GM12801 (cell line): ENCODE results near the gene BCL7C.

ENCODE experiments used
- TF ChIP-seq, protein P1 (sequence below): IDR thresholded peaks from one replicate; pipeline ENCODE4 v1.5.1; 2011; ENCODE audit warnings: control low read depth; ENCODE audit not compliant: insufficient read length; ENCODE audit errors: extremely low read depth

BCL7C gene

DNA sequence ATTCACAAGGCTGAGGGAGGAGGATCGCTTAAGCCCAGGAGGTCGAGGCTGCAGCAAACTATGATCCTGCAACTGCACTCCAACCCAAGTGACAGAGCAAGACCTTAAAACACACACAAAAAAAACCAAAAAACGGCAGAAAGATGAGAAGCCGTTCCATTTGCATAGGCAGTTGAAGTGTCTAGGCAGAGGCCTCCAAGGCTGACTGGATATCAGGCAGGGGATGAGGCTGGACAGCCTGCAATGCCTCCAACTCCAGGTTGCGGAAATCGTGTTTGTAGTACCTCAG, 27.5 kb upstream of the BCL7C start:
- TF ChIP-seq, protein P1, sequence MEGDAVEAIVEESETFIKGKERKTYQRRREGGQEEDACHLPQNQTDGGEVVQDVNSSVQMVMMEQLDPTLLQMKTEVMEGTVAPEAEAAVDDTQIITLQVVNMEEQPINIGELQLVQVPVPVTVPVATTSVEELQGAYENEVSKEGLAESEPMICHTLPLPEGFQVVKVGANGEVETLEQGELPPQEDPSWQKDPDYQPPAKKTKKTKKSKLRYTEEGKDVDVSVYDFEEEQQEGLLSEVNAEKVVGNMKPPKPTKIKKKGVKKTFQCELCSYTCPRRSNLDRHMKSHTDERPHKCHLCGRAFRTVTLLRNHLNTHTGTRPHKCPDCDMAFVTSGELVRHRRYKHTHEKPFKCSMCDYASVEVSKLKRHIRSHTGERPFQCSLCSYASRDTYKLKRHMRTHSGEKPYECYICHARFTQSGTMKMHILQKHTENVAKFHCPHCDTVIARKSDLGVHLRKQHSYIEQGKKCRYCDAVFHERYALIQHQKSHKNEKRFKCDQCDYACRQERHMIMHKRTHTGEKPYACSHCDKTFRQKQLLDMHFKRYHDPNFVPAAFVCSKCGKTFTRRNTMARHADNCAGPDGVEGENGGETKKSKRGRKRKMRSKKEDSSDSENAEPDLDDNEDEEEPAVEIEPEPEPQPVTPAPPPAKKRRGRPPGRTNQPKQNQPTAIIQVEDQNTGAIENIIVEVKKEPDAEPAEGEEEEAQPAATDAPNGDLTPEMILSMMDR: no peak

DNA sequence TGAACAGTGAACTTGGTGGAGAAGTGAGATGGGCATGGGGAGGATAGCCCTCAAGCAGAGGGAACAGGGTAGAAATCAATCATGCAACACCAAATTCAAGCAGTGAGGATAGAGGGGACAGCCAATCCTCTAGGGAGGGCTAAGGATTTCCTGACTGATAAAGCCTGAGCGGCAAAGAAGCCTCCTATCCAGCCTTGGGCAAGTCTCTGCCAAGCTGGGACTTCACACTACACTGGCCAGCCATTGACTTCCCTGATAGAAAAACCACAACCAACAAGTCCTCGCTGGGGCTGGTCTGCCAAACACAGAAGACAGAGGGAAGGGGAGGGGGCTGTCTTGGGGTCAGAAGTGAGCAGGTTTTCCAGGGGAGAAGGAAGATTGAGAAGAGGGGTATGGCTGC, 27.0 kb upstream of the BCL7C start:
- TF ChIP-seq, protein P1: no peak

DNA sequence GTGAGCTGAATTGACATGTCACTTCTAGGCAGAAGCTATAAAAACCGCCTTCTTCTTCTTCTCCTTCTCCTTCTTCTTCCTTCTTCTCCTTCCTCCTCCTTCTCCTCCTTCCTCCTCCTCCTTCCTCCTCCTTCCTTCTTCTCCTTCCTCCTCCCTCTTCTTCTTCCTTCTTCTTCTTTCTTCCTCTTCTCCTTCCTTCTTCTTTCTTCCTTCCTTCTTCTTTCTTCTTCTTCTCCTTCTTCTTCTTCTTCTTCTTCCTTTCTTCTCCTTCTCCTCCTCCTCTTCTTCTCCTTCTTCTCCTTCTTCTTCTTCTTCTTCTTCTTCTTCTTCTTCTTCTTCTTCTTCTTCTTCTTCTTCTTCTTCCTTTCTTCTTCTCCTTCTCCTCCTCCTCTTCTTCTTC, 24.7 kb upstream of the BCL7C start:
- TF ChIP-seq, protein P1: no peak

DNA sequence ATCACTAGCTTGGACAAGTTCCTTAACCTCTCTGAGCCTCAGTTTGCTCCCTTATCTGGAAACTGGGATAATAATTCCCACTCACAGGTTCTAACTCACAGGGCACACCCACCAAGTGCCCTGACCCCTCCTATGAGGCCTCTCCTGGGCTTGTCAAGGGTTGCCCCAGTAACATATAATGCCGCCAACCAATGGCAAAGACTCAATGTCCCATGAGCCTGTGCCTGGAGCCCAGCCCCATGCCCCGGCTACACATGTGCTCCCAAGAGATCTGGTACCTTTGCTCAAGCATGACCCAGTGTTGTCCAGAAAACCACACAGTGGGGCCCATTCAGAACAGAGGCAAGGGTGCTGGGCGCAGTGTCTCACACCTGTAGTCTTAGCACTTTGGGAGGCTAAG, 21.0 kb upstream of the BCL7C start:
- TF ChIP-seq, protein P1: no peak

DNA sequence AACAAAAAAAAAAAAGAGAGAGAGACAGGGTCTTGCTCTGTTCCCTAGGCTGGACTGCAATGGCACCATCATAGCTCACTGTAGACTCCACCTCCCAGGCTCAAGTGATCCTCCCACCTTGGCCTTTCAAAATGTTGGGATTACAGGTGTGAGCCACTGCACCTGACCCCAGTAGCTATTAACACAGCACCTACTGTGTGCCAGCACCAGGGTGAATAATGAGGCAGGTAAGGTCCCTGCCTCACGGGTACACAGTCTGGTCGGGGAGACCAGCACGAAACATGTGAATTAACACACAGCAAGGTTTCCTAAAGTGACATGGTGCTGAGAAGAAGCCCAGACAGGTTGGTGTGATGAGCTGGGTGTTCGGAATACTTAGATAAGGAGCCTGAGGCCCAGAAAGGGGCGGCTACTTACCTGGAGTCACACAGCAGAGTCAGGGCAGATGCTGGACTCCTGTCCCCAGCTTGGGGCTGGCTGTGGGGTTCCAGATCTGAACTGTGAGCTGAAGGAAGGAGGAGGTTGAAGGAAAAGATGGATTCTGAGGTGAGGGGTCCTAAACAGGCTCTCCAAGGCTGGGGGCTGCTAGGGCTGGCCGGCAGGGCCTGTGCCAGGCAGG, 19.0 kb upstream of the BCL7C start:
- TF ChIP-seq, protein P1: no peak

DNA sequence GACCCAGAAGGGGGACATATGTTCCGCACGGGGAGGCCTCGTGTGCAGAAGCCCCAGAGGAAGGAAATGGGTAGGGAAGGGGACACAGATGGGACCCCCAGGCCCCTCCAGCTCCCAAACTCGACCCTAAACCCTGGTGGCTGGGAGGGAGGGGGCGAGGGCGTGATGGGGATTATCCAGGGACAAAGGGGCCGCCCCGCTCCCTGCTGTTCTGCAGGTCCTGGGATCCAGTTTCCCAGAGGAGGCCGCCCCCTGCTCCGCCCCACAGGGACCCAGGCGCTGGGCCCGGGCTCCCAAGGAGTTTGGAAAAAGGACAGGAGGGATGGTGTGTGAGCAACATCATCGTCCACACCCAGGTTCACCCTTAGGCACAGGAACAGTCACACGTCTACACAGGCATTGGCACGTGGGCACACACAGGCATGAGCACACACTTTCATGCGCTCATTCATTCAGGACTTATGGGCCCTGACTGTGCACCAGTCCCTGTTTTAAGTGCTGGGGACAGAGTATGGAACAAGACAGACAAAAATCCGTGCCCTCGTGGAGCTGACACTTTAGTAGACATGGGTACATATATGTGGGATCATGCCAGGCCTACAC, 16.7 kb upstream of the BCL7C start:
- TF ChIP-seq, protein P1: no peak

DNA sequence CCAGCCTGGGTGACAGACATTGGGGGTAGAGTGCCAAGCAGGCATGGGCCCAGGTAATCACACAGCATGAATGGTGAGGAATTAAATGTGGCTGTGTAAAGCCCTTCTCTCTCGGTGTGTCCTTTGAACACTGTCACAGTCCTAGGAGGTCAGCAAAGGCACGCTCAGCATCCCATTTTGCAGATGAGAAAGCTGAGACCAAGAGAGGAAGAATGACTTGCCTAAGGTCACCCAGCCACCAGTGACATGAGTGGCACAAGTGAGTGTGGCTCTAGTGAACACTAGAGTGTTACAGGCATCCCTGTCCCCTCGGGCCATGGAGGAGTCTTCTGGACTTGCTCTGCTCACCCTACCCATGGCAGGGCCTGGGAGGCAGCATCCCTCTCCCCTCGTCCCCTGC, 13.2 kb upstream of the BCL7C start:
- TF ChIP-seq, protein P1: no peak
